ENCODE measurements around the gene VAT1. TPM values are rescaled to one million over a fixed set of nuclear protein-coding genes. Genes with fewer than 3 reads are reported as not detected.

VAT1 gene
- total RNA-seq, 1 experiment from 2014 or later = 262 TPM

- Histone ChIP-seq H2AFZ (ENCODE audit: low read length) (no peak overlapping the region), H2BK20ac (ENCODE audit: low read depth, low read length, poor library complexity, severe bottlenecking) (no peak overlapping the region), H3T11ph (ENCODE audit: low read length) (no peak overlapping the region), H3K23me2 (ENCODE audit: insufficient read length, low read depth, low read length, poor library complexity, severe bottlenecking) (no peaks in the 10 kb centered on the region), H3K9ac (ENCODE audit: extremely low read depth, insufficient read length, low read length) (no peak overlapping the region), H2BK12ac (ENCODE audit: insufficient read length, low read depth, low read length) (no peak overlapping the region), H3K56ac (ENCODE audit: insufficient read length, low read depth, low read length) (no peak overlapping the region), H3K18ac (ENCODE audit: insufficient read length, low read depth, low read length) (no peak overlapping the region), H4K20me1 (ENCODE audit: control insufficient read depth, insufficient read depth, insufficient read length) (no peaks in the 10 kb centered on the region), H3K27ac (ENCODE audit: insufficient read length, low read depth, low read length) (no peak overlapping the region), H4K8ac (replicated peaks; ENCODE audit: insufficient read length, low read depth, low read length) (no peak overlapping the region), H2AK5ac (ENCODE audit: insufficient read length, low read length) (no peak overlapping the region), H2BK5ac (ENCODE audit: insufficient read length, low read length) (no peak overlapping the region), H3K4ac (ENCODE audit: low read depth, low read length) (no peak overlapping the region), H3K27me3 (ENCODE audit: insufficient read depth, low read length) (no peaks in the 10 kb centered on the region), H4K91ac (ENCODE audit: insufficient read length, low read depth, low read length) (no peak overlapping the region), H3K79me1 (ENCODE audit: insufficient read depth, low read depth, low read length, poor library complexity, severe bottlenecking) (no peaks in the 10 kb centered on the region), H2BK15ac (ENCODE audit: low read depth, low read length) (no peak overlapping the region), H2BK120ac (ENCODE audit: low read depth, low read length, poor library complexity, severe bottlenecking) (no peak overlapping the region), H3K4me2 (ENCODE audit: insufficient read depth, insufficient read length, low read length) (no peak overlapping the region), H3K9me3 (ENCODE audit: control insufficient read depth, low read depth, low read length) (no peaks in the 10 kb centered on the region), H3K23ac (ENCODE audit: insufficient read length, low read depth, low read length) (no peak overlapping the region), H3K79me2 (ENCODE audit: insufficient read depth, low read length) (no peaks in the 10 kb centered on the region), H4K5ac (ENCODE audit: insufficient read length, low read depth, low read length) (no peak overlapping the region), H3K14ac (ENCODE audit: insufficient read depth, low read length) (no peak overlapping the region), H3K4me1 (ENCODE audit: insufficient read depth, low read length) (no peaks in the 10 kb centered on the region)
- Mint-ChIP-seq H3K27ac (peak overlapping the region; percentile 30 to 92 (median 65)), H3K27me3 (ENCODE audit: low read depth) (no peaks in the 10 kb centered on the region), H3K9me3 (no peaks in the 10 kb centered on the region), H3K4me3 (no peak overlapping the region; a peak in 1 of 5 replicates), H3K4me1 (peaks cover 14 to 17% of the 10 kb centered on the region in 2 experiments), H3K36me3 (ENCODE audit: insufficient read depth in 1 of 3, low read depth in 3 of 3) (peaks cover 12 to 41% (median 34%) of the 10 kb centered on the region in 3 experiments; a peak in 6 of 7 replicates)
- WGBS (ENCODE audit: extremely low coverage, insufficient read length, low lambda C conversion rate) = no CpG with 5 or more reads among the region's 10 CpGs
- no peak for TF ChIP-seq CTCF (conservative IDR thresholded peaks at IDR 0.05)
- no peak for DNase-seq
Measured at GRCh38 chr17:43062984-43063638, 40.9 kb upstream of the VAT1 start.

Data from H9 (cell line).